ENCODE data around the gene PAMR1.
A peak's percentile ranks its signal among the peaks of the same experiment; 100 is the strongest.

The PAMR1 gene

DNA sequence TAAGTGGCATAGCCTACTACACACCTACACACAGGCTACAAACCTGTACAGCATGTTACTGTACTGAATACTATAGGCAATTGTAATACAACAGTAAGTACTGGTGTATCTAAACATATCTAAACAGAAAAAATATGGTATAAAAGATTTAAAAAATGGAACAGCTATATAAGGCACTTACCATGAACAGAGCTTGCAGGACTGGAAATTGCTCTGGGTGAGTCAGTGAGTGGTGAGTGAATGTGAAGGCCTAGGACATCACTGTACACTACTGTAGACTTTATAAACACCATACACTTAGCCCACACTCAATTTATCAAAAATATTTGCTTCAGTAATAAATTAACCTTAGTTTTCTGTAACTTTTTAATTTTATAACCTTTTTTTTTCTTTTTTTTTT, 24.7 kb downstream of the PAMR1 start:
- DNase-seq (ENCODE audit: low spot score), result no peak

DNA sequence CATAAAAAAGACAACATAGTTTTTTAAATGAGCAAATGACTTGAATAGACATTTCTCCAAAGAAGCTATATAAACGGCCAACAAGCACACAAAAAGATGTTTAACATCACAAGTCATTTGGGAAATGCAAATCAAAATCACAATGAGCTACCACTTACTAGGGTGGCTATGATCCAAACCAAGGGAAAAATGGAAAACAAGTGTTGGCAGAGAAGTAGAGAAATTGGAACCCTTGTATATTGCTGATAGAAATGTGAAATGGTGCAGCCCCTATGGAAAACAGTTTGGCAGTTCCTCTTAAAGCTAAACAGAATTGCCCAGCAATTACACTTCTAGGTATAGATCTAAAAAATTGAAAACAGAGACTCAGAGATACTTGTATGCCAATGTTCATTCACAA, 29.0 kb downstream of the PAMR1 start:
- no peak for DNase-seq (ENCODE audit: low spot score)

DNA sequence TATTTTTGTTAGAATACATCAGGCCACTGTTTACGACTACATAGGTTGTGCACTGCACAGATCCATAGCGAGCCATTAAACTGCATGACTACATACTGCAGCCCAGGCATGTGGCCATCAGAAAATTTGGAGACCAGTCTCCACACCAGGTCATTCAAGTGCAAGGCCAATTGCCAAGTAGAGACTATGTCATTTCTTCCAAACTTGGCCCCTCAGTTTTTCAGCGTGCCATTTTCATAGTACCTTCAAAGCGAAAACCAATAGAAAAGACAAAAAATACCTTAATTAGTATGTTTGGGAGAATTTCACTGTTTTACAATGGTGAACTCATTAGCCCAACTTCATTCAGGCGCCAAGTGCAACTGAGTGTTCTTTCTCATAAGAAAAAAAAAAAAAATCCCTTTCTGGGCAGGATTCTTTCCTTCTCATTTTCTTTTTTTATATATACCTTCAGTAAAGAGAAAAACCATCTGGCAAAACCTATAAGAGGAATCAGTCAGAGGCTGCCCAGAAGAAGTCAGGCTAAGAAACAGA, 30.4 kb downstream of the PAMR1 start:
- DNase-seq (ENCODE audit: low spot score), result no peak

DNA sequence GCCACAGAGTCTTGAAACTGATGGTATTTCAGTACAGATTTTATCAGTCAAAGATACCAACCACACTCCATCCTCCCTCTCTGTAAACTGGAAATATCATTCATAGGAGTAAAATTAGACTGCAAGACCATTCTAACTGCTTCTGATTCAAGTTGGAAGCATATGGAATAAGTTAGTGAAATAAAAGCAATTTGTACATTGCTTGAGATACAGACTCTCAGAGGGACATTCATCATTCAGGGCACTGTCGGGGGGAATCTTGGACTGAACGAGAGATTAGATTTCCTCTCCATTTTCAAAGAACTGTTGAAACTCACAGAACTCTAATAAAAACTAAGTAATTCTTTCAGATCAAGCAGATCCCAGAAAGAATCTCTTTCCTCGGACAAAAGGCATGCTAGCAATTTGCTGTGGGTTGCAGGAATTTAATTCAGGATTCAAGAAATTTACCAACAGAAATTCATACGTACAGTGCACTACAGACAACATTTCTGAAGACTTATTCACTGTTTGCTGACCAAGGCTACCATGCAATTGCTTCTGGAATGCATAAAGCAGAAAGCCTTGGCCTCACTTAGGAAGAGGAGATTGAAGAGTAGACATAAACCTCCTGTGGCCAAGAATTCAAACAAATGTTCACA, 34.1 kb downstream of the PAMR1 start:
- no peak for DNase-seq (ENCODE audit: low spot score)

DNA sequence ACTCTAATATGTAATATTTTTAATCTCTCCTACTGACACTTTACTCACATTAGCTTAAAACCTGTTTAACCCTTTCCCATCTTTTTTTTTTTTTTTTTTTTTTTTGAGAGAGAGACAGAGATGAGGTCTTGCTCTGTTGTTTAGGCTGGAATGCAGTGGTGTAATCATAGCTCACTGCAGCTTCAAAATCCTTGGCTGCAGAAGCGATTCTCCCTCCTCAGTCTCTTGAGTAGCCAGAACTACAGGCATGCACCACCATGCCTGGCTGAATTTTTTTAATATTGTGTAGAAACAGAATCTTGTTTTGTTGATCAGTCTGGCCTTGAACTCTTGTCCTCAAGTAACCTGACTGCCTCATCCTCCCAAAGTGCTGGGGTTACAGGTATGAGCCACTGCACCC, 37.3 kb downstream of the PAMR1 start:
- DNase-seq (ENCODE audit: low spot score), result no peak

DNA sequence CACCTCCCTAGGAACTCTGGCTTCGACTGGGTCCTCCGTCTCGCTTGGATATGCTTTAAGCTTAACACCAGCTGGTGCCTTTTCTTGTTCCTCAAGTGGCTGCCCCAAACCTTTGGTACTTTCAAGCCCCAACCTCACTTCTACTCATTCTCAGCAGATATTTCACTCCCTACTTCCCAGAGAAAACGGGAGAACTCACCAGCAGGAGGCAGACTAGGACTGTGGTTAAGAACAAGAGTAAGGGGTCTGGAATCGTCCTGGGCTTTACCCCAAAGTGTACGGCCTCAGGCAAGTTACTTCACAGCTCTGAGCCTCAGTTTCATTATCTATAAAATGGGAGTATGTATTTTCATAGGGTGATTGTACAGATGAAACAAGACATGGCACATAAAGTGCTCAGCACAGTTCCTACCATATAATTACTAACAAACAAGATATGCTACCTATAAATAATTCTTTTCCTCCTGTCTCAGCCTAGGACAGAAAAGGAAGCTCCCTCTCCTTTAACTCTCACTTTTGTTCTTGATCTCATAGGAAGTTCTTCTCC, 37.8 kb downstream of the PAMR1 start:
- peak; percentile 11 for DNase-seq (ENCODE audit: low spot score)

DNA sequence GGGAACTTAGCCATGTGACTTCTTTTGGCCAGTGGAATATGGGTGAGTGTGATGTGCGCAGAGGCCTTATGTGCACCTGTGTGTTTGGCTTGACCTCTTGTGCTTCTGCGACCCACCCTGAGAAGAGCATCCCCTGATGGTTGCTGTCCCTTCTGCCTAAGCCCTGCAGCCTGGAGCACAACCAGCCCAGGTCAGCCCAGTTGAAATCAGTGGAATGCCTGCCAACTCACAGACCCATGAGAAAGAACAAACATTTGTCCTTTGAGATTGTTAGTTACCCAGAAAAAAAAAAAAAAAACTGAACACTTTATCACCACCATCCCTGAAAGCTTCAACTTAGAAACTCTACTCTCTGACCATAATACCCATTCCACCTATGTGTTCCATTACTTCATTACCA, 38.5 kb downstream of the PAMR1 start:
- DNase-seq (ENCODE audit: low spot score), result no peak

DNA sequence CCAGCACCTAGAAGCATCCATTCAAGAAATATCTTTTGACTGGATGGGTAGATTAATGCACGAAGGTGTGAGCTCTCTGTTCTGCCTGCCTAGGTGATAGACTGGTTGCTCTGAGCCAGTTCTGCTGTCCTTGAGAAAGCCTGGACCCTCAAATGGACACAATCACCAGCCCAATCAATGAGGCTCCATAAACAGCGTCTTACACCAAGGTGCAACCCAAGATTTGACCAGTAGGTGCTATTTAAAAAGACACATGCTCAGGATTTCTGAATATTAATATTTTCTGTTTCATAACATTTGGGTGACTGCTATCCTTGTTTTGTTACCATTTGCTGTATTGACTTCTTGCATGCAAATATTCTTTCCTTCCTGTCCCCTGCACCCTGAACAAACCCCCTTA, 39.0 kb downstream of the PAMR1 start:
- DNase-seq (ENCODE audit: low spot score), result peak; percentile 2

DNA sequence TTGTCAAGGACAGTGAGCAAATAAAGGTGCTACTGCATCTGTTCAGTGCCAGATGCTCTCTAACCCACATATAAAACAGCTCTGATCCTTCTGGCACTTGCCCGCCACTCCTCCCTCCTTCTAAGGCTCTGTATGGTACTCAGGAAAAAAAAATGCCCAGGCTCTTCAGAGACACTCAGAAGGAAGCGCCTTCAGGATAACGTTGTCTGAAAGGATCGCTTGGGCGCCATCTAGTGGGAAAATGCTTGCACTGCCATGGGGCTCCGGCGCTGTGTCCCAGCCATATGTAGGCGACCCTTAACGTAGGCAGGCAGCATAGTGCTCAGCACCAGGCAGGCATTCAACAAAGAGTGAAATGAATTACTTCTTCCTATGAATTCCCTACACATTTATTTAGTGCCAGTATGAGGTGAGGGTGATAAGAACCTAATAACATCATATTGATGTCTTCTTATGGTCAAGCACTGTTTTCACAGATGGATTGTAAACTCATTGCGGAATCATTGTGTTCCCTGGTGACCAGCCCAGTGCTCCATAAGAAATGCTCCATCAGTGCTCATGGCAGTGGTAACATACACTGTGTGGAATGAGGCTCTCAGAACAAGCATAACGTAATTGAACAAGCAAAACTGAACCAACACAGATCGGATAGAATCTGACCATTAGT, 39.6 kb downstream of the PAMR1 start:
- peak; percentile 75 for DNase-seq (ENCODE audit: low spot score)

DNA sequence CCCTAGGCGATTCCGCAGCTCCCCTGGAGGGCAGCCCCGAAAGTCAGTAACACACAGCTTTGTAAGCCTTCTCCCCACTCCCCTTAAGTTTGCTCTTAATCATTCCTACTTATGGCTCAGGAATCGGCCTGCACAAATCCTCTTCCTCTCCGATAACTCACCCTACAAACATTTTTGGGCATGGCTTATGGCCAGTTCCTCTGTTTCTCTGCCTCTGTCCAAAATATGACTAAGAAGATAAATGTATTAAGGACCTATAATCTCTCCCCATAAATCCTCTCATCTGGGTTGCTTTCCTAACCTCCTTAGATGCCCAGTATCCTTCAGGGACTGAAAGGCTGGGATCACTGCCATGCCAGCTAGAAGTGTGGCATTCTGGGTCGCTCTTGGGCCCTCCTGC, 41.0 kb downstream of the PAMR1 start:
- DNase-seq (ENCODE audit: low spot score), result no peak

DNA sequence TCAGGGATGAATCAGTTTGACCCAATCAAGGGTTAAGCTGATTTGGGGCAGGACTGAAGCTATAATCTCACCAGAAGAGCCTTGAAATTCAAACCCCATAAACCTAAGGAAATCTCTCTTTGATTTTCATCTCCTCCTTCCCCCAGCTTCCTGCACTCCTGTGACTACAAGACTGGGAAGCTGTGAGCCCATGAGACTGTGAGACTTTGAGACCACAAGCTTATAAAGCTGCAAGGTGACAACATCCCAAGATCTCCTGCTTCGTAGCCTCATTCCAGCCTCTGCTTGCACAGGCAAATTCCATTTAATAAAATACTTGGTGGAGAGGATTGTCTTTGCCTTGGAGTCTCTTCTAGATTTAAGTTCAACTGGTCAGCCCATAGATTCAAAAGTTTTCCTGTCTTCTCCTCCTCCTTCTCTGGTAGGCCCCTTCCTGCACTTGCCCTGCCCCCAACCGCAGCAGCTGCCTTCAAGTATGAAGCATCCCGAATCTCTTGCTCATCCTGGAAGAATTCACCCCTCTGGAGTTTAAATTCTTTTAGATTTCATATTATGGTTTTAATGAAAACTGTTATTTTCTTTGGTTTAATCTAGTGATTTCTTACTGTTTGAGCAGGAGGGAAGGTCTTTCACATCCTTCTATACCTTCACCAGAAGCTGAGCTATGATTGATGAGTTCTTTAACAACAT, 42.1 kb downstream of the PAMR1 start:
- DNase-seq (ENCODE audit: low spot score), result no peak

DNA sequence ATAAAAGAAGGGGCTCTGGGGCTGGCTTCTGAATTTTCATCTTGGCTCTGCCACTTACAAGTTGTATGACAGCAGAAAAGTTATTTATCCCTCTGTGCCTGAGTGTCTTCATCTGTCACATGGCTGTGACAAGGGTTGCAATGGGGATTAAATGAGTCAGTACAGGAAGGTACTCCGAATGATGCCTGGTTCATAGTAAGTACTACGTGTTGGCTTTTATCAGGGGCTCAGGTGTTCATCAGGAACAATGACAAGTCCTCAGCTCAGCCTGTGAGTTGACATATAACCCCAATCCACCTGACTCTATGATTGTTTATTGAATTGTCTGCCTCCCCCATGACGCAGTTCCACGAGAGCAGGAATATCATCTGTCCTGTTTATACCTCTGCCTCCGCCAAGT, 45.7 kb downstream of the PAMR1 start:
- DNase-seq (ENCODE audit: low spot score), result no peak

DNA sequence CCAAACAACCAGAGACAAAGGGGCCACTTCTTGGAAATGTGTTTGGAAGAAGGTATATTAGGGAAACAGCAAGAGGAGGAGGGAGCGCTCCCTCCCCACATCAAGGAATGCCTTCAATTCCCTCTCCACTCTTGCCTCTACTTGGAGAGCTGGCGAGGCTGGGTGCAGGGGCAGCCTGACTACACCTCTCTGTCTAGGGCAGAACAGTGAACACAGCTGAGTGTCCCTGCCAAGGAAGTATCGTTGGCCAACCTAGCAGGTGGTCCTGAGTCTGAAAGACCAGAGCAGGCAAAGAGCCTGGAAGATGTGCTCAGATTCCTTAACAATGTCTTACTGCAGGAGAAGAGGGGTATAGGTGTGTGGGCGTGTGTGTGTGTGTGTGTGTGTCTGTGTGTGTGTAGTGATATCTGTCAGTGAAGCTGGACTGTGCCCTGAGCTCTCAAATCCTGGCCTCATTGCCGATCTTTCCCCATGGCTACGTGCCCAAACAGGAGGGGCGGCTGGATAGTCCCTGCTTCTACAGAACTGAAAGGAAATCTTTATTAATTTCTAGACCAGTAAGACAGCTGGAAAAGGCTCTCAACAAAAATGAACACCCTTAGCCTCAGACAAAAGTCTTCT, 46.8 kb downstream of the PAMR1 start:
- no peak for DNase-seq (ENCODE audit: low spot score)

DNA sequence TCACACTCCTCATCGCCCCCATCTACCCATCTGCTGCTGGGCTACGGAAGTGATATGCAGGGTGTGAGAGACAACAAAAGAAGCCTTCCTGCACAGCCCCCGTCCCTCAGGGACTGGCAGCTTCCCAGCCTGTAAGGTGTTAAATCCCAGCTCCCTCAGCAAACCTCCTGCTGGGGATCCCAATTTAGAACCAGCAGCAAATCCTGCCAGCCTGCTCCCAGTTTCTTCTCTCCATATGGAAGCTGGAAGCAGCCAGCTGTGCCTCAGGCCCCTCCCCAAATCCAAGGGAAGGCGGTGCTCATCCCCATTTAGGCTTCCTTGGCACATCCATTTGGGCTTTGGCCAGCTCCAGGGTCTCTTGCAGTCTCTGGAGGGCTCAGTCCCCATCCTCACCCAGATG, 47.5 kb downstream of the PAMR1 start:
- DNase-seq (ENCODE audit: low spot score), result no peak

DNA sequence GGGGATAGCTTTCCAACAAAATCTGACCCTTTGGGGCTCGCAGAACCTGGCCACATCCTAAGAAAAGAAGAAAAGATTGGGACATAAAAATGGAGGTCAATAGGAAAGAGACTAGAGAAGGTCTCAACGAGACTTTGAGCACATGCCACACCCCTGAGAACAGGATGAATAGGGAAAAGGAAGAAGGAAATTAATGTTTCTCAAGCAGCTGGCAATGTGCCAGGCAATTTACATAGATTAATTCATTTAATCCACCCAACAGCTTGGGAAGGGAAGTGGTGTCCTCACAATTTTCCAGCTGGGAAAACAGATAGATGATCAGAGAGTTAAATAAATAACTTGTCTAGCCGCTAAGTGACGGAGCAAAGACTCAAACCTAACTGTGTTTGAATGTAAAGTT, 50.7 kb downstream of the PAMR1 start:
- no peak for DNase-seq (ENCODE audit: low spot score)

DNA sequence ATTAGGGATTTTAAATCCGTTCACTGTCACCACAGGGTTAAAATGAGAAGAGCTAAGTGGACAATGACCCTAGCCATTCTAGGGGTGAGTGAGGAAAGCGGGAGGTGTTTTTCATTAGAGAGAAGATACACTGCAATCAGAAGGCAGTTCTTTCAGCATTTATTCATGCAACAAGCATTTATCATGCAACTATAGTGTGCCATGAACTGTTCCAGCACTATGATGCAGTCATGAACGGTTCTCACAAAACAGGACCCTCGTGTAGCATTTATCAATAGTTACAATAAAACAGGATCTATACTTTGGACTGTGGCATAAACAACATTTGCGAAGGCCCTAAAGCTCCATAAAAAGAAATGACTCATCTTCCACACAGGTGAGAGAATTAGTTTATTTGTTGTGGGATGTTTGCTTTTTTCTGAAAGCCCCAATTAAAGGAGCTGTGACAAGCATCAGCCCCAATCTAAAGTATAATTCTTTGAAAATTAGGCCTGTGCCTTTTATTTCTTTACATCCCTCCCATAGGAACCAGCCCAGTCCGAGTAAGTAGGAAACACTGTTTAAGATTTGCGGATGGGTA, 51.5 kb downstream of the PAMR1 start:
- no peak for DNase-seq (ENCODE audit: low spot score)

DNA sequence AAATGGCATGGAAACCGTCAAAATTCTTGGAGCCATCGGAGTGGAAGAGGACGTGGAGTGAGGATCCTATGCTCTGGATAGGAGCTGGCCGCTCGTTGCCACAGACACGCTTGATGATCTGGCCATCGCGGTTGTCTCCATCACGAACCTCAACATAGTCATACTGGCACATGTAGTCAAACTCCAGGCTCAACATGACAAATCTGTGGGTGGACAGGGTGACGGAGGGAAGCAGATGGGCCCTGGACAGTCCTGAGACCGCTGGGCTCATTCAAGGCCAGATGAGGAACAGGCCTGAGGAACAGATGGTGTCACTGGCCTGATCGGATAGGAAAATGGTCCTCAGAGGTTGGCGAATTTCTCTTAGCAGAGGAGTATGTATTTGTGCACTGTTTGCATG, 54.8 kb downstream of the PAMR1 start:
- DNase-seq (ENCODE audit: low spot score), result no peak

DNA sequence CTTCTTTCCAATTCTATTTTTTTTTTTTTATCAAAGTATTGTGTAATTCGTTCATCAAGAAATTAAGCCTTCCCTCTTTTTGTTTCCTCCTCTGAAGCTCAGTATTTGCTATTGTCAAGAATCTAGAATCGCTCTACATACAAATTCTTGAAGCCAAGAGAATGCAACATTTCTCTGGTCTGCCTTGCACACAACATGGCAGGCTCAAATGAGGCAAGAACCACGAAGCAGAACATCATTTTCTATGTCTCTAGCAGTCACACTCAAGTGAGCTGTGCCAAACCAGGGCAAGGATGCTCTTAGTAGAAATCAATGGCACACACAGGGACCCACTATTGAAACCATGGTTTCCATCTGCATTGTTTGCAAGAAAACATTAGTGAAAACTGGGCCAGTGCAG, 59.4 kb downstream of the PAMR1 start:
- DNase-seq (ENCODE audit: low spot score), result no peak

DNA sequence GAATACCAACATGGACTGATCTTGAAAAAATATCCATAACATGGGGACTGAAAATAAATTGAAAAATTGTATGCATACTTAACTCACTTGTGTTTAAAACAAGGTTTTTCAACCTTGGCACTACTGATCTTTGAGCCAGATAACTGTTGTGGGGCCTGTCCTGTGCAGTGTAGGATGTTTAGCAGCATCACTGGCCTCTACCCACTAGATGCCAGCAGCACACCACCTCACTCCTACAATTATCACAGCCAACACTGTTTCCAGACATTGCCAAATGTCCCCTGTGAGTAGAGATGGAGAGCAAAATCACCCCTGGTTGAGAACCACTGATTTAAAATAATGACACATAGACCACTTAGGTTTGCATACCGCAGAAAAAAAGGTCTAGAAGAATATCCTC, 61.1 kb downstream of the PAMR1 start:
- DNase-seq (ENCODE audit: low spot score), result peak; percentile 4

DNA sequence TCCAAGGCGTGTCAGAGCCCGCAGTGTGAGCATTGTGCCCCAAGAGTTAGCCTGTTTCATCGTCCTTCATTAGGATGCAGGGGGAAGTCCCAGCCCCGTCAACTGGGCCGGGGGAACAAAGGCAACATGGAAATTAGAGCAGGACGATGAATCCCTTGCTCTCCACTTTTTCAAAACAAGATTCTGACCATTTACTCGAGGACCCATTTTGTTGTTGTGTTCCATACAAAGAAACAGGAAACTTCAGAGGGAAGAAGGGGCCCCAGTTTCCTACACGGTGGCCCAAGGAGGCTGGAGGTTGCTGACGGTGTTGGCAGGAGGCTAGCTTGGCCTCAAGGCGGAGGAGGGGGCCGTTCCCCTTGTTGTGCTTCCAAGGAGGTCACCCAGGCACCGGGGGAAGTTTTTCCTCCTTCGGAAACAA, 62.1 kb downstream of the PAMR1 start:
- no peak for DNase-seq (ENCODE audit: low spot score)

DNA sequence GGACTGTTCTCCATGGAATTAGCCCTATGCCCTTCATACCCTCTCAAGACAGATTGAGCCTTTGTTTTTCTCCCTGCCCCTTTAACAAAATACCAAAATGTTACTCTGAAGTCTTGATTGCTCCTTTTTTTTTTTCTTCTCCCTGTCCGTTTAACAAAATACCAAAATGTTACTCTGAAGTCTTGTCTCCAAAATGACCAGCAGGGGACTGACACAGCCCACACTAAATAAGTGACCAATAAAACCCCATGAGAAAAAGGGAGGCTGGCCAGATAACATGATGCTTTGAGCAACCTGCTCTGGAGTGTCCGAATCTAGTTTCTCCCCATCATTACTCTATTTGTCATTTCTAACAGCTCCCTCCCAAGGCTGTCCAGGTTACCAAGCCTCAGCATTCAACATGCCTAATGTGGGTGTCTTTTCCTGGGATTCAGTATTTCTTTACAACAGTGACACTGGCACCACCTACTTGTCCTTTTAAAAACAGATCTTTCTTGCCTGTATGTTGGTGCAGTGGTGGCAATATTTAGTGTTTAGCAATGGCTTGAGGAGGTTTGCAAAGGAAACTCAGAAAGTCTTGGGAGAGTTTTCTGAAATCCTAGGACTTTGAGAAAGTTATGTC, 63.4 kb downstream of the PAMR1 start:
- no peak for DNase-seq (ENCODE audit: low spot score)

DNA sequence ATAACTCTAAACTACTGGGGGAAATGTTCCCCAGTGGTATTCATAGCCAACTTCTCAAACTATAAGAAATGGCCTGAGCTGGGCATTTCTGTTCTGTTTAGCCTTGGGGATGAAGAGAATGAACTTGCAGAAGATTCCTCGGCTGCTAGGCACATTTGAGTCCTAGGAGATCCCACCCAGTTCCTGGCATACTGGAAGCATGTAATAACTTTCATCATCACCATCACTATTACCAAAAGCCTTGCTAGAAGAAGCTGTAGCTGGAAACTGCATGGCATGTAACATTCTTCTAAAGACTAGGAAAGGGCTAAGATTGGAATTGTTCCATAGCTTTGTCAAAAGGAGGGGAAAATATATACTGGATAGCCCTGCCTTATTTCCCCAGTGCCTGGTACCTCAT, 65.9 kb downstream of the PAMR1 start:
- no peak for DNase-seq (ENCODE audit: low spot score)
